ENCODE data around the gene TAGAP.

DNA sequence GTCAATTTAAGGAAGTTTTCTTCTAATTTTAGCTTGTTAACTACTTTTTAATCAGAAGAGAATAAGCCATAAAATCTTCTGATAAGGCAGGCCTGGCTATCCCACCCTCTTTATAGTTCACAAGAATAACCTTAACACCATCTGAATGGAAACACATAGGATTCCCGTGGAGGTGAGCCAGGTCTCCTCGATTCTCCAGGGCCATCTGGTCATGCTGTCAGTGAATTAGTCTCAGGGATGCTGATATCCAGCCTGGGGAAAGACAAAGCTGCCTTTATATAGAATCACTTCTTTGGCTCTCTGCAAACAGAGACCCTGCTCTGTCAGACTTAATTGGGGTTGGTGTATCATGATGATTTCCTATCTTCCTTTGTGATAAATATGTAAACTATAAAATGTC lies 30.1 kb upstream of the TAGAP start:
- TF ChIP-seq CTCF (IDR thresholded peaks at IDR 0.05) (no peak), POLR2A (IDR thresholded peaks at IDR 0.05) (no peak), EP300 (IDR thresholded peaks at IDR 0.05) (no peak), POLR2AphosphoS5 (IDR thresholded peaks at IDR 0.05) (no peak)
